Mesothelial cell of epicardium (in vitro differentiated cells): Measurements from ENCODE around the gene ERCC6L2. TPM values are rescaled to one million over a fixed set of nuclear protein-coding genes. Genes with fewer than 3 reads are reported as not detected.
A peak's percentile ranks its signal among the peaks of the same experiment; 100 is the strongest.

Experiments
- DNase-seq, 2 experiments: peaks; one replicate each; pipeline ENCODE4 v3.0.0; 2021; ENCODE audit warnings: low spot score in 2 of 2; ENCODE audit not compliant: unreplicated experiment in 2 of 2
- H3K27ac Mint-ChIP-seq: 2 replicates; pipeline ENCODE4 v1.8.0; 2021; ENCODE audit warnings: mixed read lengths
- H3K27me3 Mint-ChIP-seq: 2 replicates; pipeline ENCODE4 v1.8.0; 2021; ENCODE audit warnings: low read depth, mixed read lengths
- H3K36me3 Mint-ChIP-seq: 2 replicates; pipeline ENCODE4 v1.8.0; 2021; ENCODE audit warnings: mixed read lengths
- H3K4me1 Mint-ChIP-seq: 2 replicates; pipeline ENCODE4 v1.8.0; 2021; ENCODE audit warnings: mixed read lengths
- H3K4me3 Mint-ChIP-seq: 2 replicates; pipeline ENCODE4 v1.8.0; 2021; ENCODE audit warnings: mild to moderate bottlenecking, moderate library complexity, mixed read lengths
- H3K9me3 Mint-ChIP-seq: 2 replicates; pipeline ENCODE4 v1.8.0; 2021; ENCODE audit warnings: mixed read lengths
- CTCF ChIP-seq: fragments of 200-600 bp; sonication (generic); IDR thresholded peaks from one replicate; pipeline ENCODE4 v1.5.0; 2021; ENCODE audit warnings: antibody characterized with exemption; ENCODE audit not compliant: unreplicated experiment
- total RNA-seq: library from RNA; stranded (reverse); gene quantifications from 3 replicates; pipeline ENCODE4 v1.2.1, GENCODE V29; 2021

Gene ERCC6L2
- total RNA-seq, 1 donor from 2014 or later: 63.1 TPM

GRCh38 chr9:95887926-95888497 is 12.5 kb downstream of the ERCC6L2 start:
- Mint-ChIP-seq H3K27me3 (no peaks in the 10 kb centered on the region), H3K9me3 (peaks cover 13% of the 10 kb centered on the region), H3K4me1 (no peaks in the 10 kb centered on the region), H3K4me3 (no peak overlapping the region), H3K27ac (peak overlapping the region; percentile 47), H3K36me3 (peaks cover 24% of the 10 kb centered on the region)
- no peak for TF ChIP-seq CTCF
- no peak for DNase-seq

GRCh38 chr9:95890594-95890993 is 15.1 kb downstream of the ERCC6L2 start:
- no peaks in the 10 kb centered on the region for H3K27me3 Mint-ChIP-seq
- H3K4me1 Mint-ChIP-seq: no peaks in the 10 kb centered on the region
- H3K27ac Mint-ChIP-seq: no peak overlapping the region
- no peak for TF ChIP-seq CTCF
- DNase-seq: no peak
- peaks cover 21% of the 10 kb centered on the region for H3K9me3 Mint-ChIP-seq
- H3K4me3 Mint-ChIP-seq: no peak overlapping the region
- H3K36me3 Mint-ChIP-seq: peaks cover 24% of the 10 kb centered on the region

- H3K27me3 Mint-ChIP-seq: no peaks in the 10 kb centered on the region
- H3K9me3 Mint-ChIP-seq: peaks cover 24% of the 10 kb centered on the region
- H3K27ac Mint-ChIP-seq: no peak overlapping the region
- H3K36me3 Mint-ChIP-seq: peaks cover 27% of the 10 kb centered on the region
- DNase-seq: no peak
- H3K4me3 Mint-ChIP-seq: no peak overlapping the region
- TF ChIP-seq CTCF: no peak
- no peaks in the 10 kb centered on the region for H3K4me1 Mint-ChIP-seq
These were observed 15.7 kb downstream of the ERCC6L2 start for GRCh38 chr9:95891067-95891671.

GRCh38 chr9:95892690-95893089 is 17.2 kb downstream of the ERCC6L2 start:
- no peak overlapping the region for H3K27ac Mint-ChIP-seq
- H3K4me3 Mint-ChIP-seq: no peak overlapping the region
- TF ChIP-seq CTCF: no peak
- DNase-seq: no peak
- no peaks in the 10 kb centered on the region for H3K4me1 Mint-ChIP-seq
- peaks cover 31% of the 10 kb centered on the region for H3K36me3 Mint-ChIP-seq
- peaks cover 25% of the 10 kb centered on the region for H3K9me3 Mint-ChIP-seq
- H3K27me3 Mint-ChIP-seq: no peaks in the 10 kb centered on the region

GRCh38 chr9:95896580-95896979 is 21.1 kb downstream of the ERCC6L2 start:
- DNase-seq: no peak
- no peak overlapping the region for H3K4me3 Mint-ChIP-seq
- H3K4me1 Mint-ChIP-seq: no peaks in the 10 kb centered on the region
- no peak overlapping the region for H3K27ac Mint-ChIP-seq
- H3K9me3 Mint-ChIP-seq: peaks cover 24% of the 10 kb centered on the region
- no peak for TF ChIP-seq CTCF
- H3K27me3 Mint-ChIP-seq: no peaks in the 10 kb centered on the region
- peaks cover 28% of the 10 kb centered on the region for H3K36me3 Mint-ChIP-seq

GRCh38 chr9:95901506-95901905 is 26.0 kb downstream of the ERCC6L2 start:
- no peak for DNase-seq
- TF ChIP-seq CTCF: no peak
- H3K4me1 Mint-ChIP-seq: no peaks in the 10 kb centered on the region
- H3K9me3 Mint-ChIP-seq: no peaks in the 10 kb centered on the region
- H3K27me3 Mint-ChIP-seq: no peaks in the 10 kb centered on the region
- H3K27ac Mint-ChIP-seq: no peak overlapping the region
- no peak overlapping the region for H3K4me3 Mint-ChIP-seq
- peaks cover 3% of the 10 kb centered on the region for H3K36me3 Mint-ChIP-seq
